Kidney (tissue), 14 donors: ENCODE data around the gene ABTB2. TPM values are rescaled to one million over a fixed set of nuclear protein-coding genes. Genes with fewer than 3 reads are reported as not detected.

Experiments
- DNase-seq, 5 donors: peaks; one replicate each; pipeline ENCODE4 v3.0.0-alpha.2; 2013 to 2020
- FAIRE-seq: peaks from 2 replicates; lab custom pipeline; 2012; peaks lifted over from hg19 to GRCh38; lab: Jason Lieb, UNC
- H3K27ac ChIP-seq, 2 donors: one replicate each; pipeline ENCODE4 v1.7.0; 2013; ENCODE audit warnings: low read depth in 2 of 2, low read length in 2 of 2, inconsistent platforms in 1 of 2
- H3K27me3 ChIP-seq: one replicate; pipeline ENCODE4 v1.7.1; 2013; ENCODE audit warnings: low read length, inconsistent platforms; ENCODE audit not compliant: control insufficient read depth, insufficient read depth
- H3K36me3 ChIP-seq, 3 donors: one replicate each; pipeline versions ENCODE4 v1.7.0 to v1.7.1; 2013; ENCODE audit warnings: low read length in 3 of 3, control low read depth in 1 of 3, inconsistent platforms in 1 of 3; ENCODE audit not compliant: insufficient read depth in 3 of 3, control insufficient read depth in 2 of 3
- H3K4me1 ChIP-seq, 3 donors: one replicate each; pipeline versions ENCODE4 v1.7.0 to v1.7.1; 2013; ENCODE audit warnings: low read length in 3 of 3, inconsistent platforms in 1 of 3, low read depth in 1 of 3; ENCODE audit not compliant: control insufficient read depth in 2 of 3, insufficient read depth in 2 of 3
- H3K4me3 ChIP-seq, 3 donors: one replicate each; pipeline versions ENCODE4 v1.7.0 to v1.8.1; 2013; ENCODE audit warnings: low read length in 3 of 3, control low read depth in 1 of 3, inconsistent platforms in 1 of 3
- H3K9ac ChIP-seq, 3 donors: one replicate each; pipeline versions ENCODE4 v1.7.0 to v1.7.1; 2013; ENCODE audit warnings: low read length in 3 of 3, control low read depth in 1 of 3, inconsistent platforms in 1 of 3
- H3K9me3 ChIP-seq, 3 donors: one replicate each; pipeline versions ENCODE4 v1.7.0 to v1.7.1; 2013; ENCODE audit warnings: low read length in 3 of 3, control low read depth in 1 of 3, inconsistent platforms in 1 of 3; ENCODE audit not compliant: control insufficient read depth in 2 of 3, insufficient read depth in 1 of 3
- CTCF ChIP-seq: IDR thresholded peaks from 3 replicates; pipeline ENCODE4 v1.5.1; 2012; ENCODE audit warnings: mild to moderate bottlenecking, moderate library complexity, borderline replicate concordance; ENCODE audit not compliant: insufficient read depth; ENCODE audit errors: extremely low read depth
- intact Hi-C: fragments of 100-400 bp; cut with DNase I; formaldehyde crosslinking; loops from one replicate; pipeline ENCODE4 v1.11.1; 2022
- polyA plus RNA-seq: library from polyadenylated mRNA; stranded (reverse); fragments of 350-450 nt; fragmentation: Illumina TruSeq; extraction: RNeasy Lipid Tissue Mini Kit (QIAGEN cat#74804); gene quantifications from one replicate; pipeline ENCODE4 v1.2.3, GENCODE V29; 2014; ENCODE audit warnings: low read depth, low replicate concordance; ENCODE audit not compliant: insufficient read depth
- total RNA-seq: library from RNA; stranded (reverse); fragmentation: NEBNext Ultra II Directional; extraction: Animal tissue kit (Norgen Biotek cat#: 25700); gene quantifications from one replicate; pipeline ENCODE4 v1.2.1, GENCODE V29; 2021
- donor health status: control.
- donor health status: control.
- donor health status: control.
- donor health status: control.
- donor health status: control.
- donor health status: DM: yes; HTN: yes; CAD: no.
- donor health status: Normal renal cell carcinoma (clear cell type).

Gene ABTB2
- total and polyA plus RNA-seq, 2 donors from 2014 or later, result 7.6 to 22.1 TPM

GRCh38 chr11:34185926-34186841, 171.6 kb downstream of the ABTB2 start:
- H3K4me1 ChIP-seq, result peaks cover 0 to 27% (median 13%) of the 10 kb centered on the region in 3 donors
- no peak for TF ChIP-seq CTCF
- no peak overlapping the region for H3K4me3 ChIP-seq
- DNase-seq (peak in 1 of 5 donors; percentile 53), FAIRE-seq (no peak)
- H3K27ac ChIP-seq, result no peak overlapping the region
- no peaks in the 10 kb centered on the region for H3K27me3 ChIP-seq
- no peaks in the 10 kb centered on the region for H3K36me3 ChIP-seq
- no peak overlapping the region for H3K9ac ChIP-seq
- intact Hi-C loops, result no loop called here
- no peaks in the 10 kb centered on the region for H3K9me3 ChIP-seq

GRCh38 chr11:34184505-34185015, 173.2 kb downstream of the ABTB2 start:
- intact Hi-C loops, result no loop called here
- TF ChIP-seq CTCF, result no peak
- Histone ChIP-seq H3K27me3 (no peaks in the 10 kb centered on the region), H3K27ac (peak overlapping the region; percentile 28 to 42), H3K4me3 (no peak overlapping the region), H3K36me3 (no peaks in the 10 kb centered on the region), H3K9me3 (no peaks in the 10 kb centered on the region), H3K9ac (peak overlapping the region in 1 of 3 donors; percentile 15), H3K4me1 (peaks cover 0 to 27% (median 13%) of the 10 kb centered on the region in 3 donors)
- FAIRE-seq, result no peak
- peak in 1 of 5 donors; percentile 62 for DNase-seq

GRCh38 chr11:34183848-34184391, 173.9 kb downstream of the ABTB2 start:
- no peaks in the 10 kb centered on the region for H3K9me3 ChIP-seq
- H3K9ac ChIP-seq, result peak overlapping the region in 1 of 3 donors; percentile 15
- no peaks in the 10 kb centered on the region for H3K27me3 ChIP-seq
- H3K36me3 ChIP-seq, result no peaks in the 10 kb centered on the region
- peaks cover 0 to 26% (median 13%) of the 10 kb centered on the region in 3 donors for H3K4me1 ChIP-seq
- intact Hi-C loops, result no loop called here
- H3K27ac ChIP-seq, result no peak overlapping the region
- DNase-seq, result peak in 2 of 5 donors; percentile 23 to 49
- H3K4me3 ChIP-seq, result no peak overlapping the region
- FAIRE-seq, result no peak
- TF ChIP-seq CTCF, result no peak
